Smooth muscle cell (in vitro differentiated cells): ENCODE data around the gene RIOK2. TPM values are rescaled to one million over a fixed set of nuclear protein-coding genes. Genes with fewer than 3 reads are reported as not detected.
A peak's percentile ranks its signal among the peaks of the same experiment; 100 is the strongest.

Experiments used
- DNase-seq: peaks from one replicate; lab custom pipeline; 2025; ENCODE audit not compliant: unreplicated experiment; lab: John Stamatoyannopoulos, UW
- H2AFZ ChIP-seq: fragments of 200-600 bp; sonication (generic); 2 replicates; pipeline ENCODE4 v1.6.0; 2016; ENCODE audit warnings: antibody characterized with exemption, low read depth, mild to moderate bottlenecking
- H3F3A ChIP-seq: fragments of 200-600 bp; sonication (generic); 2 replicates; pipeline ENCODE4 v1.6.0; 2017; ENCODE audit warnings: antibody characterized with exemption, low read depth
- H3K27ac ChIP-seq: fragments of 200-600 bp; sonication (generic); 2 replicates; pipeline ENCODE4 v1.5.1; 2016; ENCODE audit warnings: low read depth, mild to moderate bottlenecking
- H3K27me3 ChIP-seq: fragments of 200-600 bp; sonication (generic); 2 replicates; pipeline ENCODE4 v1.6.1; 2016; ENCODE audit warnings: low read depth, mild to moderate bottlenecking
- H3K36me3 ChIP-seq: fragments of 200-600 bp; sonication (generic); 2 replicates; pipeline ENCODE4 v1.5.1; 2016; ENCODE audit warnings: low read depth
- H3K4me1 ChIP-seq: fragments of 200-600 bp; sonication (generic); 2 replicates; pipeline ENCODE4 v1.5.1; 2016; ENCODE audit warnings: low read depth
- H3K4me2 ChIP-seq: fragments of 200-600 bp; sonication (generic); 2 replicates; pipeline ENCODE4 v1.6.0; 2016; ENCODE audit warnings: mild to moderate bottlenecking
- H3K4me3 ChIP-seq: fragments of 200-600 bp; sonication (generic); 2 replicates; pipeline ENCODE4 v1.5.1; 2016; ENCODE audit warnings: mild to moderate bottlenecking
- H3K79me2 ChIP-seq: fragments of 200-600 bp; sonication (generic); 2 replicates; pipeline ENCODE4 v1.6.0; 2016; ENCODE audit warnings: low read depth, mild to moderate bottlenecking
- H3K9ac ChIP-seq: fragments of 200-600 bp; sonication (generic); 2 replicates; pipeline ENCODE4 v1.6.0; 2016; ENCODE audit warnings: low read depth
- H3K9me3 ChIP-seq: fragments of 200-600 bp; sonication (generic); replicated peaks from 2 replicates; pipeline ENCODE4 v1.5.1; 2016; ENCODE audit warnings: low read depth
- H4K20me1 ChIP-seq: fragments of 200-600 bp; sonication (generic); 2 replicates; pipeline ENCODE4 v1.6.0; 2016; ENCODE audit warnings: low read depth
- WGBS: methylation state at CpG from one replicate; pipeline ENCODE4 v1.1.7; 2016; ENCODE audit warnings: low lambda C conversion rate; 5-methylcytosine and 5-hydroxymethylcytosine counted together
- polyA plus RNA-seq: library from polyadenylated mRNA; unstranded; fragments of >200 nt; fragmentation: Nextera tagmentation; extraction: Ambion mirVana; gene quantifications from 2 replicates; pipeline ENCODE4 v1.2.1, GENCODE V29; 2016
- total RNA-seq: library from RNA; depleted of rRNA; stranded (reverse); fragments of >200 nt; gene quantifications from 2 replicates; pipeline ENCODE4 v1.2.3, GENCODE V29; 2014
- TF ChIP-seq, protein P1 (sequence below): fragments of 200-600 bp; sonication (generic); IDR thresholded peaks from 2 replicates; pipeline ENCODE4 v1.5.1; 2017; ENCODE audit warnings: borderline replicate concordance, mild to moderate bottlenecking, antibody characterized with exemption; ENCODE audit not compliant: insufficient read depth, poor library complexity, severe bottlenecking

Gene RIOK2
- total and polyA plus RNA-seq, 2 experiments from 2014 or later: 34.3 to 45.6 TPM

DNA sequence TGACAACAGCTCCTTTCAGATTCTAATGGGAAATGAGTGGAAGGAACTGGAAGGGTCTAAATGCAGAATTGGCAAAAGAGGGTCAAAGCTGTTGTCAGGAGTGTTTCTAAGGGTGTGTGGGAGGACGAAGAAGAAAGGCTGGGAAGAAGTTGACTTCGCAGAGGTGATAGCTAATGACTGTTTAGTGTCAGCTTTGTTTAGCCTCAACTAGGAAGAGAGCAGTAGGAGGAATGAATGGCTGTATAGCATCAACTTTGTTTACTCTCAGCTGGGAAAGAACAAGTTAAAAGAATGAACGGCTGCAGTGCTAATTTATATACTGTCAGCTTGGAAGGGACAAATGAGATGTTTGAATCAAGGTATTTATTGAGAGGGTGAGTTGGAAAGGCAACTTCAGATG, 34.8 kb downstream of the RIOK2 start:
- no peak overlapping the region for H3K4me2 ChIP-seq
- no peaks in the 10 kb centered on the region for H3F3A ChIP-seq
- H3K27ac ChIP-seq: no peak overlapping the region
- H2AFZ ChIP-seq: no peak overlapping the region
- H3K27me3 ChIP-seq: no peaks in the 10 kb centered on the region
- WGBS: 57% methylated on average over 3 of the region's 3 CpGs
- no peak overlapping the region for H3K4me3 ChIP-seq
- TF ChIP-seq, protein P1, sequence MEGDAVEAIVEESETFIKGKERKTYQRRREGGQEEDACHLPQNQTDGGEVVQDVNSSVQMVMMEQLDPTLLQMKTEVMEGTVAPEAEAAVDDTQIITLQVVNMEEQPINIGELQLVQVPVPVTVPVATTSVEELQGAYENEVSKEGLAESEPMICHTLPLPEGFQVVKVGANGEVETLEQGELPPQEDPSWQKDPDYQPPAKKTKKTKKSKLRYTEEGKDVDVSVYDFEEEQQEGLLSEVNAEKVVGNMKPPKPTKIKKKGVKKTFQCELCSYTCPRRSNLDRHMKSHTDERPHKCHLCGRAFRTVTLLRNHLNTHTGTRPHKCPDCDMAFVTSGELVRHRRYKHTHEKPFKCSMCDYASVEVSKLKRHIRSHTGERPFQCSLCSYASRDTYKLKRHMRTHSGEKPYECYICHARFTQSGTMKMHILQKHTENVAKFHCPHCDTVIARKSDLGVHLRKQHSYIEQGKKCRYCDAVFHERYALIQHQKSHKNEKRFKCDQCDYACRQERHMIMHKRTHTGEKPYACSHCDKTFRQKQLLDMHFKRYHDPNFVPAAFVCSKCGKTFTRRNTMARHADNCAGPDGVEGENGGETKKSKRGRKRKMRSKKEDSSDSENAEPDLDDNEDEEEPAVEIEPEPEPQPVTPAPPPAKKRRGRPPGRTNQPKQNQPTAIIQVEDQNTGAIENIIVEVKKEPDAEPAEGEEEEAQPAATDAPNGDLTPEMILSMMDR: no peak
- H3K79me2 ChIP-seq: no peaks in the 10 kb centered on the region
- DNase-seq: no peak
- no peaks in the 10 kb centered on the region for H3K36me3 ChIP-seq
- H3K4me1 ChIP-seq: peaks cover 17% of the 10 kb centered on the region
- H3K9ac ChIP-seq: no peak overlapping the region
- no peaks in the 10 kb centered on the region for H3K9me3 ChIP-seq
- no peaks in the 10 kb centered on the region for H4K20me1 ChIP-seq

DNA sequence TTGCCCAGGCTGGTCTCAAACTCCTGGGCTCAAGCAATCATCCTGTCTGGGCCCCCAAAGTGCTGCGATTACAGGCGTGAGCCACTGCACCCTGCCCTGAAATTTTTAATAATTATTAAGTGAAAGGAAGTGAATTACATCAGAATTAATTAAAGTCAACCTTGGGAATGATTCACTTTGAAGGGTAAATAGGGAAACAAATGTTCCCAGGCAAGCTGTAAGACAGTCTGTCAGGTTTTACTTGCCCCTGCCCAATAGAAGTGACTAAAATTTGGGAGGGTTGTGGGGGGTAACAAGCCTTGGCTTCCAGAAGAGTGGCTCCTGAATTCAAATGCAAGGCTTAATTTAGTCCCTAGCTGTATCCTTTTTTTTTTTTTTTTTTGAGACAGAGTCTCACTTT, 39.3 kb downstream of the RIOK2 start:
- Histone ChIP-seq H3K27me3 (no peaks in the 10 kb centered on the region), H3F3A (no peaks in the 10 kb centered on the region), H3K79me2 (peaks cover 30% of the 10 kb centered on the region), H2AFZ (no peak overlapping the region), H3K4me1 (peaks cover 30% of the 10 kb centered on the region), H3K36me3 (no peaks in the 10 kb centered on the region), H3K9ac (no peak overlapping the region), H3K4me3 (no peak overlapping the region), H3K27ac (no peak overlapping the region), H3K4me2 (no peak overlapping the region), H4K20me1 (no peaks in the 10 kb centered on the region), H3K9me3 (no peaks in the 10 kb centered on the region)
- TF ChIP-seq, protein P1: no peak
- WGBS: 98% methylated on average over 2 of the region's 2 CpGs
- no peak for DNase-seq

DNA sequence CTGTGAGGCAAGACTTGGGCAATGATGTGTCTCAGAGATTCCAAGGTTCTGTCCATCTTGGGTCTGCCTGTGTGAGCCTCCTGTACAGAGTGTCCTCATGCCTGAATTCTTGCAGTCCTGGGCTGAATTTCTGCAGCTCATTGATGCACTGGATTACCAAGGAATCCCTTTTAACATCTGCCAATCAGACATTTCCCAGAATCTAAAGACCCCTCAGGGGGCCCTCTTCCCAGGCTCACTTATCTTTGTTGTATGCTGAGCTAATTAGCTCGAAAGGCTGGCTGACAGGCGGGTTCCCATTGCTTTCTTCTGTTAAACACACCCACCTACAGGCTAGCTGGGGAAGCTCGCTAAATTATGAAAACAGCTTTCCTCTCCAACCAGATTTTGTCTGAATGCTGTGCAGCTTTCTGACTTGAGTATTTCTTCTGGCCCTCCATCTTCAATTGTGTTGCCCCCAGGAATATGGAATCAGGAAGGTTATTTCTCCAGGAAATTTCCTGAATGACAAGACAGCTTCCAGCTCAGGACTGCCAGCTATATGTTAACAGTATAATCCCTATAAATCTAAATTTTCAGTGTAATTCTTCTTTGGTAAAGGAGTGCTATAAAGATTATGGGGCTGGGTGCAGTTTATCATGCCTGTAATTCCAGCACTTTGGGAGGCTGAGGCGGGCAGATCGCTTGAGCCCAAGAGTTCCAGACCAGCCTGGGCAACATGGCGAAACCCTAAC, 40.4 kb downstream of the RIOK2 start, which contains the start of gene LIX1:
Gene LIX1 (minus strand): TSS at position 91 of the 734 bp plus-strand sequence. CDS start 35 bp downstream, at position 56.
- Histone ChIP-seq H3K4me1 (peaks cover 29% of the 10 kb centered on the region), H2AFZ (peak within 1 kb of the TSS; percentile 84), H4K20me1 (no peaks in the 10 kb centered on the region), H3K9me3 (no peaks in the 10 kb centered on the region), H3K4me2 (peak within 1 kb of the TSS; percentile 80), H3F3A (no peaks in the 10 kb centered on the region), H3K27ac (peak within 1 kb of the TSS; percentile 32), H3K9ac (peak within 1 kb of the TSS; percentile 29), H3K27me3 (no peaks in the 10 kb centered on the region), H3K4me3 (peak within 1 kb of the TSS; percentile 46), H3K79me2 (peaks cover 36% of the 10 kb centered on the region), H3K36me3 (no peaks in the 10 kb centered on the region)
- TF ChIP-seq, protein P1: peak; percentile 53
- peak; percentile 6 for DNase-seq
- 38% methylated on average over 6 of the region's 6 CpGs for WGBS
